Measurements from ENCODE around the gene PPM1G.
"Not testable (repeated sequence)": the region's sequence is repeated elsewhere in the genome, so short reads cannot be mapped to it uniquely, and the experiment has no call there.

Gene PPM1G

DNA sequence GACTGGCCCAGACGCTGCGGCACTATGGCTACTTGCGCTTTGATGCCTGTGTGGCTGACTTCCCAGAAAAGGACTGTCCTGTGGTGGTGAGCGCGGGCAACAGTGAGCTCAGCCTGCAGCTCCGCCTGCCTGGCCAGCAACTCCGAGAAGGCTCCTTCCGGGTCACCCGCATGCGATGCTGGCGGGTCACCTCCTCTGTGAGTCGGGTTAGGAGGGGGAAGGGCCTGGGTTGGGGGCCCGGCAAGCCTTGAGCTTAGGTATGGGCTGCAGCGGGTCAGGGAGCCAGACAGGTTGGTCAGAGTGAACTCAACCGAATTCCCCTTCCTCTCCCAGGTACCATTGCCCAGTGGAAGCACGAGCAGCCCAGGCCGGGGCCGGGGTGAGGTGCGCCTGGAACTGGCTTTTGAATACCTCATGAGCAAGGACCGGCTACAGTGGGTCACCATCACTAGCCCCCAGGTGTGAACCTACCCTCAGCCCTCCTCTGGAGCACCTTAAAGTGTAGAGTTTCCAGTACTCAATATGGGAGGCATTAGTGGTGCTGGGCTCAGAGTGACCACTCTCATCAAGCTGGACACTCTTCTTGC lies 33.8 kb downstream of the PPM1G start:
- no peak for DNase-seq (ENCODE audit: low read depth in 2 of 3, low spot score in 2 of 3)

GRCh38 chr2:27373567-27373966 lies 35.8 kb downstream of the PPM1G start:
- no peak for DNase-seq (ENCODE audit: low read depth in 2 of 3, low spot score in 2 of 3)

DNA sequence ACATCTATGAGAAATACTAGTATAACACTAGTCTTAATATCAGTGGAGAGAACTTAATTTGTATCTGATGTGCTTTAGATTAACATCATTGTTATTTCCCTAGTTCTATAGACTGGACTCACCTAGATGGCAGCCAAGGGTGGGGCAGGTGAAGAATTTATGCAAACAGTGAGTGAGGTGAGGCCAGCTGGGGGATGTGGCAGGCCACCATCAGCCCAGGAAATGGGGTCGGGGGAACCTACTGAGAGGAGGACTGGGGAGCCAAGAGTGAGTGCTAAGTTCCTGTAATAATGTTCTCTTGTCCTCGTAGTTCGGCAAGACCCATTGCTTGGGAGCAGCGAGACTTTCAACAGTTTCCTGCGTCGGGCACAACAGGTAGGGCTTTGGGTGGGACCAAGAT lies 36.5 kb downstream of the PPM1G start:
- DNase-seq (ENCODE audit: low read depth in 2 of 3, low spot score in 2 of 3): no peak

DNA sequence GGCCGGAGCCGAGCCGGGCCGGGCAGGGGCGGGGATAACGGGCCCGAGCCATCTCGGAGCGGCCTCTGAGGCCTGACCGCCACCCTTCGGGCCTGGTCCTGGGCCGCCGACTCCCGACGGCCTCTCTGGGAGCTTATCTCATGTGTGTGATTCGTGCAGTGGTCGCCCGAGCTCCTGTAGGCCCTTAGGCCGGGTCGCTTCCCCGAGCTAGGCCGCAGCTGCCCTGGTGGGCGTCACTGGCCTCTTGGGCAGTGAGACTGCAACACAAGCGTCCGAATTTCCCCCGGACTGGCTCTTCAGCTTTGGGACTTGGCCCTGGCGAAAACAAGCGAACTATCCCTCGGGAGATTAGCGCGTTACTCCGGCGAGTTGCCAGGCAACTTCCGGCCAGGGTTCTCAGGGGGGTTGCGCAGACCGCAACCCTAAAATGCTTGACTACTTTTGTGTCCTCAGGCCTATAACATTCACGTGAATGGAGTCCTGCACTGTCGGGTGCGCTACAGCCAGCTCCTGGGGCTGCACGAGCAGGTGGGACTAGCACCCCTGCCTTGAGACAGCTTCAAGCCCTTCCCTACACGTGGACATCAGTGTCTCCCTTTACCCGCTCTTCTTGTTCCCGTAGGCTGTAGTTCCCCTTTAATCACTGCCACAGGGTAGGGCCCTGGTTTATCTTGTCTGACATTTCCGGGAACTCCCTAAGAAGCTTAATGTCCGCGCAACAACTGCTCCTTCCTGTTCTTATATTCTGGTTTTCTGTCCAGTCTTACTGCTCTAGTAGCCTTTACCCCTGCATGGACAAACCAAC lies 38.4 kb downstream of the PPM1G start:
- DNase-seq (ENCODE audit: low read depth in 2 of 3, low spot score in 2 of 3): peak in 1 of 3 experiments; percentile 19

DNA sequence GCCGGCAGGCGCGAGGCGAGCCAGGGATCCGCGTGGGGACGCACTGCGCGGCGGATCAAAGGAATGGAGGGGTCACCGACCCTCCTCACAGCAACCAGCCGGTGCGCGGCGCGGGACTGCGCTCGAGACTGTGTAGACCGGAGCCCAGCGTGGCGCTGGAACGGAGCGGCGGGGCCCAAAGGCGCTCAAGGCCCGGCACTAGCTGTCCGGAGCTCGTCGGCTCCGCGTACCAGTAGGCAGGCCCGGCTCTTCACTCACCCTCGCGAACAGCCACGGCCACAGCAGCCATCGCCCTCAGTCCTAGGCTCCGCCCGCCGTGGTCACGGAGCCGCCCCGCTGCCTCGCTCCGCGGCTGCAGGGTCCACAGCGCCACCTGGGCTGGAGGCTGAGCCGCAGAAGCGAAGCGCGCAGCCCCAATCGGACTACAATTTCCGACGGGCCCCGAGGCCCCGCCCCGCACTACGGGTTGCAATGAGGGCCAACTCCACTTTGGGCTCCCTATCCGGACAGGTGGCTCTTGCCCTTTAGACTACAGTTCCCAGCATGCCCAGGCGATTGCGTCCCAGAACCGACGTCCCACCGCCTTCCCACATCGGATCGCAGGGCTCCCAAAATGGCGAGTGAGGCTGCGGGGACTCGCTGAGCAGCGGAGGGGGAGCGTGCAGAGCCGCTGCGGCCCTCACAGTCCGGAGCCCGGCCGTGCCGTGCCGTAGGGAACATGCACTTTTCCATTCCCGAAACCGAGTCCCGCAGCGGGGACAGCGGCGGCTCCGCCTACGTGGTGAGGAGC lies 39.2 kb downstream of the PPM1G start, which contains the start of the genes EIF2B4 and SNX17:
Gene EIF2B4, minus strand, starts transcription at position 313 of the 790 bp plus-strand sequence. Its CDS starts 24 bp downstream, at position 289.
Gene SNX17, plus strand, starts transcription at position 591 of the 790 bp plus-strand sequence. Its CDS starts 128 bp downstream, at position 719.
- DNase-seq (ENCODE audit: low read depth in 2 of 3, low spot score in 2 of 3): peak; percentile 91 to 99 (median 96)

DNA sequence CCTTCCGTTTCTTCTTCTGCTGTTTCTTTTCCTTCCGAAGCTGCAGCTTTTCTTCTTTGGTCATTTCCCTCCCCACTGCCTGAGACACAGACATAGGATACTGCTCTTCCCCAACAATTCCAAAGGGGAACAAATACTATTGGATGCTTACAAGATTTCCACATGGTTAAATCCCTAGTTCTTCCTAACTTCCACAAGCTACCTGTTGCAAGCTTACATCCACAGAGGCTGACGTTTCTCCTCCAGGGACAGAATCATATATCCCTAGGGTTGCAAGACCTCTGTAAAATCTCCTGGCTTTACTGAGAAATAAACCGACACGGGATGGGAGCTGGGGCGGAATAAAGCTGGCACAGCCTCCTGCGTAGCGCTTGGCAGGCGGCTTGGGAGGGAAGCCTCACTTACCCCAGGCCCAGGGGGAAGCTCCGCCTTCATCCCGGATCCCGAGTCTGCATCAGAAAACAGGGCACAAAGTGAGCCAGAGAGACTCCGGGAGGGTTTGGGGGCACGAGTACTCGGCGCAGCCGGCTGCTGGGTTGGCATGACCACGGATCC lies 39.8 kb downstream of the PPM1G start:
- DNase-seq (ENCODE audit: low read depth in 2 of 3, low spot score in 2 of 3): peak in 1 of 3 experiments; percentile 28

DNA sequence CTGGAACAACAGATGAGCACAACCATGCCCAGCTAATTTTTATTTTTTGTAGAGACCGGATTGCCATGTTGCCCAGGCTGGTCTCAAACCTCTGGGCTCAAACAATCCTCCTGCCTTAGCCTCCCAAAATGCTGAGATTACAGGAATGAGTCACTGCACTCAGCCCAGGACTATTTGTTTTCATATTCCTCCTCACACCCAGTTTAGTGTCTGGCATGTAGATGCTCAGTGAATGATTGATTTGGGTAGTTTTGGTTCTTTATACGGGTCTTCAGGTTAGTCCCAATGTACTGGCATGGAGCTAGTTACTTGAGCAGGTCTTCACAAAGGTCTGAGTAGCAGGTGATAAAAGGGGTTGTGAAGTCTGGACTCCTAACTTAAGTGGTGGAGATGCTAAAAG lies 45.5 kb downstream of the PPM1G start:
- DNase-seq (ENCODE audit: low read depth in 2 of 3, low spot score in 2 of 3): no peak

DNA sequence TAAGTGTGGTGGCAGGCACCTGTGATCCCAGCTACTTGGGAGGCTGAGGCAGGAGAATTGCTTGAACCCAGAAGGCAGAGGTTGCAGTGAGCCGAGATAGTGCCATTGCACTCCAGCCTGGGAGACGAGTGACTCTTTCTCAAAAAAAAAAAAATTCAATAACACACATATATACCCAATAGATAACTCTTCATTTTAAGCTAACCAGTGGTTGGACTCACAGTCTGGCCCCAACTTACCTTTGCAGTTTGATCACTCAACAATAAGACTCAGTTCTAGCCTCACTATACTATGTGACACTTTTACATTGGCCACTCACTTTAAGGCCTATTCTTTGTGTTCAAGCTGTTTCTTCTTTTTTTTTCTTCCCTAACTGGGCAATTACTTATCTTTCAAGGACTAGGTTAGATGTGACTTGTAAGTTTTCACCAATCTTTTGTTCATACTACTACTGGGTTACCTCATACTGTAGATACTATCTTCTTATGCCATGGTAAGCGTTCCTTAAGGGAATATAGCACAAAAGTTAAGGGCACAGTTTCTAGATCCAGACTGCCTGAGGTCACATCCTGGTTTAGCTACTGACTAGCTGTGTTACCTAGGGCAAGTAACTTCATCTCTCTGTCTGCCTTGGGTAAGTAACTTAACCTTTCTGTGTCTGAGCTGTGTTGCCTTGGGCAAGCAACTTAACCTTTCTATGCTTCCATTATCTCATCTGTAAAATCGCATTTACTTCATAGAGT lies 46.5 kb downstream of the PPM1G start:
- DNase-seq (ENCODE audit: low read depth in 2 of 3, low spot score in 2 of 3): no peak

DNA sequence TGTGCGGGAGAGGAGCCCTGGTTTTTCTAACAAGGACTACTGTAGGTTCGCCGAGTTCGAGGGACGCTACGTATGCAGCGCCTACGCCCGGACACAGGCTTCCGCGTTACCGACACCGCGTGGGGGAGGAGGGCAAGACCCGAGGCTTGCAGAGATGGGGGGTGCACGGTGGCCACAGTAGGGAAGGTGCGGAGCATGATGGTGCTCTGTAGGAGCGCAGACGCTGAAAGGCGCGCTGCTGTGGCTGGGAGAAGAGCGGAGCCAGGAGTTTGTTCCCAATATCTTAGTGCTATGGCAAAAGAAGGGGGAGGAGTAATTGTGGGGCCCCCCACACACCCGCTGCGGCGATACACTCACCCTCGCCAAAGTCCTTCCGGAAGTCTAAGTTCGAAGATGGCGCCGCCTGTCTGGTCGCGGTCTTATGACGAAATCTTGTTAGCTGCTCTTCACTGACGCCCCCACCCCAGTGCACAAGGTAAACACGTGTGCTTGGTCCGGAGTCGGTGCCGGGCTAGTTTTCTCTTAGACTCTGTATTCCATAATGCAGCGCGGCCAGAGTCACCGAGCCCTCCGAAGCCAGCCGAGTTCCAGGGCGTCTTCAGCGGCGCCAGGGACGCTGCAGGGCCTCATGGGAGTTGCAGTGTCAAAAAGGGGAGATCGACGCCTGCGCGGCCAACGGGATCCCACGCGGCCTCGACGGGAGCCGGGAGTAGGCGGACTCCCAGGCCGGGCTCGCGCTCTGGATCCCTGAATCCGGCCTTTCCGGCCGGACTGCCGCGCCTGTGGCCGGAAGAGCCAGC lies 52.8 kb downstream of the PPM1G start, which contains the start of gene GTF3C2:
Gene GTF3C2, minus strand, starts transcription at position 383 of the 800 bp plus-strand sequence. CDS start 13,210 bp downstream, outside the sequence.
- DNase-seq (ENCODE audit: low read depth in 2 of 3, low spot score in 2 of 3): peak; percentile 84 to 87 (median 86)

GRCh38 chr2:27356056-27356381 lies 53.4 kb downstream of the PPM1G start:
- DNase-seq (ENCODE audit: low read depth in 2 of 3, low spot score in 2 of 3): peak in 2 of 3 experiments; percentile 32 to 40

GRCh38 chr2:27354597-27354927 lies 54.8 kb downstream of the PPM1G start:
- no peak for DNase-seq (ENCODE audit: low read depth in 2 of 3, low spot score in 2 of 3)

- DNase-seq (ENCODE audit: low read depth in 2 of 3, low spot score in 2 of 3): no peak
Measured at GRCh38 chr2:27353762-27354596, 55.4 kb downstream of the PPM1G start.

GRCh38 chr2:27353386-27353761 lies 56.0 kb downstream of the PPM1G start:
- DNase-seq (ENCODE audit: low read depth in 2 of 3, low spot score in 2 of 3): not testable (repeated sequence)

DNA sequence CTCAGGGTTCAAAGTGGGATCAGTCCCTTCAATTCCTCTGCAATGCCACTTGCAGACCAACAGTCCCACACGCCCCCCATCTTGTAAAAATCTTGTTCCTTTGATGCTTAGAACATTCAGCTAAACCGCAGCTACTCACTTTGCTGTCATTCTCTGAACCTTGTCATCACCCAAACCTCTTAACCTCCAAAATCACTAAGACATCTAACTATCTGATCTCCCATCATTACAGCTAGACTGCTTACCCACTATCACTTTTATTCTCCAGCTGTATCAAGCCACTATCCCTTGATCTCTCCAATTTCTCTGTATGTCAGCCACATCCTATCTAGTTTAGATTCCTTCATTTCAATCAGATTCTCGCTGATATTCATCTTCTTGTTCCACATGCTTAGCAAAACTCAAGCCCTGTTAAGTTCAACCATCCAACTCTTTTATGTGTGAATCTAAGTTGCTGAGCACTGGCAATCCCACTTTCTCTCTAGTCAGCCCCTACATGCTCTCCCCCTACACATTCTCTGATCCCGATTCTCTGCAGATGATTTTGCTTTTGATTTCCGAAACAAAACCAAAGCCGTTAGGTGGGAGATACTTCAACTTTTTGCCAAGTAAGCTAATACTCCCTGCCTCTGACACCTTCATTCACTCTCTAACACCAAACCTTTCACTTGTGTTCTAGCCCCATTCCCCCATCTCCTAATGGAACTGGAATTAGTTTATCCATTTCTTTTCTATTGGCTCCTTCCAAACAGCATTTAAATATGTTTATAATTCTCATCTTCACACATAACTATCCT lies 57.4 kb downstream of the PPM1G start:
- DNase-seq (ENCODE audit: low read depth in 2 of 3, low spot score in 2 of 3): no peak

DNA sequence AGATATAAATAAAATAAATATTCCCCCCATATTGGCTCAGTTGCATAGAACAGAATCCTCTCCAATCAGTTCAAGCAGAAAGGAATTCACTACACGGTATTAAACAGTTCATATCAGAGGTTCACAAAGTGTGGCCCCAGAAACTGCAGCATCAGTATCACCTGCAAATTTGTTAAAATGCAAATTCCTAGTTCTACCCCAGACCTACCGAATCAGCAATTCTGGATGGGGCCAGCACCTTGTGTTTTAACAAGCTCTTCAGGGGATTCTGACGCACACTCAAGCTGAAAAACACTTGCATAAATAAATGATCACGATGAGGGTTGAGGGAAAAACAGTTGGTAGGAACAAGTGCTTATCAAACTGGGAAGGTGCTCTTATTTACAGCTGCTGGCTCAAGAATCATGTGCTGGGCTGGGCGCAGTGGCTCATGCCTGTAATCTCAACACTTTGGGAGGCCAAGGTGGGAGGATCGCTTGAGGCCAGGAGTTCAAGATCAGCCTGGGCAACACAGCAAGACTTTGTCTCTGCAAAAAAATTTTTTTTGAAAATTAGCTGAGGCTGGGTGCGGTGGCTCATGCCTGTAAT lies 59.2 kb downstream of the PPM1G start:
- DNase-seq (ENCODE audit: low read depth in 2 of 3, low spot score in 2 of 3): no peak

DNA sequence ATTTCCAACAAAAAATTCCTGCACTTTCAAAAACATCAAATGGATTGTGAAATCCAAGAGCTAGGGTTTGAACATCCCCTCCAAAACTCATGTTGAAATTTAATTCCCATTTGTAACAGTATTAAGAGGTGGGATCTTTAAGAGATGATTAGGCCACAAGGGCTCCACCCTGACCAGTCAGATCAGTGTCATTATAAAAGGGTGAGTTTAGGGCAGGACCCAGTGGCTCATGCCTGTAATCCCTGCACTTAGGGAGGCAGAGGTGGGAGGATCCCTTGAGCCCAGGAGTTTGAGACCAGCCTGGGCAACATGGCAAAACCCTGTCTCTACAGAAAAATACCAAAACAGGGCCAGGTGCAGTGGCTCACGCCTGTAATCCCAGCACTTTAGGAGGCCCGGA lies 61.8 kb downstream of the PPM1G start:
- DNase-seq (ENCODE audit: low read depth in 2 of 3, low spot score in 2 of 3): no peak

DNA sequence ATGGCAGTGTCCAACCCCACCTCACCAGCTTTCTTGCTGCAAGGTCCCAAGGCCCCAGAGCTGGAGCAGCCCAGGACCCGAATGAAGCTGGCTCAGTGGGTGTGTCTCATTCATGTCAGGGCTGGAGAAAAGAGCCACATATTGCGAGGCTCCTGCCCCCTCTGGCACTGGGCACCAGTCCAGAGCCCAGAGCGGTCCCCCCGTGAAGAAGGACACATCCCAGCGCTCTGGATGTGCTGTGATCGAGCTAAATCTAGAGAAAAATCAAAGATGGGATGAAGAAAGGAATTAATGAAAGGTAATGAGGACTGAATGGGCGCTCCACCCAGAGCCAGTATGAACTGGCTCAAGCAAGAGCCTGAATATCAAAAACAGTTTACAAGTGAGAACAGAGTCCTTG lies 73.2 kb downstream of the PPM1G start:
- no peak for DNase-seq (ENCODE audit: low read depth in 2 of 3, low spot score in 2 of 3)

GRCh38 chr2:27335311-27335710 lies 74.1 kb downstream of the PPM1G start:
- DNase-seq (ENCODE audit: low read depth in 2 of 3, low spot score in 2 of 3): no peak

Measured in activated CD8-positive, alpha-beta memory T cell treated with anti-CD3 and anti-CD28 coated beads for 48 hours (primary cell).